SHP77 (cell line): ENCODE results near the gene EDIL3.
"Not testable (repeated sequence)": the region's sequence is repeated elsewhere in the genome, so short reads cannot be mapped to it uniquely, and the experiment has no call there.

ENCODE experiments used
- DNase-seq, 2 experiments: peaks; one replicate each; lab custom pipeline; 2025; lab: John Stamatoyannopoulos, UW

Gene EDIL3

GRCh38 chr5:84298628-84299027 lies 86.1 kb downstream of the EDIL3 start:
- no peak for DNase-seq

GRCh38 chr5:84297641-84298040 lies 87.0 kb downstream of the EDIL3 start:
- DNase-seq = not testable (repeated sequence)

- DNase-seq = no peak
Observed at GRCh38 chr5:84292788-84293653, 91.7 kb downstream of the EDIL3 start.

GRCh38 chr5:84292000-84292642 lies 92.6 kb downstream of the EDIL3 start:
- no peak for DNase-seq

GRCh38 chr5:84290673-84291072 lies 94.0 kb downstream of the EDIL3 start:
- no peak for DNase-seq

GRCh38 chr5:84290161-84290560 lies 94.5 kb downstream of the EDIL3 start:
- DNase-seq = no peak

- no peak for DNase-seq
Observed at GRCh38 chr5:84287951-84288350, 96.7 kb downstream of the EDIL3 start.

GRCh38 chr5:84286662-84287061 lies 98.0 kb downstream of the EDIL3 start:
- DNase-seq = no peak

GRCh38 chr5:84285641-84286637 lies 98.7 kb downstream of the EDIL3 start:
- no peak for DNase-seq

- DNase-seq = no peak
Observed at GRCh38 chr5:84281383-84281782, 103.3 kb downstream of the EDIL3 start.

- DNase-seq = no peak
Observed at GRCh38 chr5:84279234-84279633, 105.4 kb downstream of the EDIL3 start.

GRCh38 chr5:84275609-84276008 lies 109.1 kb downstream of the EDIL3 start:
- DNase-seq = no peak

- DNase-seq = peak in 1 of 2 experiments; percentile 10
Observed at GRCh38 chr5:84274585-84275468, 109.9 kb downstream of the EDIL3 start.

GRCh38 chr5:84273517-84273883 lies 111.2 kb downstream of the EDIL3 start:
- DNase-seq = no peak

GRCh38 chr5:84272771-84273516 lies 111.7 kb downstream of the EDIL3 start:
- DNase-seq = no peak

GRCh38 chr5:84265739-84266550 lies 118.7 kb downstream of the EDIL3 start:
- no peak for DNase-seq

GRCh38 chr5:84265130-84265529 lies 119.5 kb downstream of the EDIL3 start:
- DNase-seq = no peak

GRCh38 chr5:84260939-84261338 lies 123.7 kb downstream of the EDIL3 start:
- no peak for DNase-seq

GRCh38 chr5:84260140-84260539 lies 124.5 kb downstream of the EDIL3 start:
- no peak for DNase-seq
